ENCODE measurements around the gene ATP2A2. TPM values are rescaled to one million over a fixed set of nuclear protein-coding genes. Genes with fewer than 3 reads are reported as not detected.

Gene ATP2A2
- polyA plus RNA-seq (2012; ENCODE audit: low read depth, missing spikeins), result 60.1 TPM

- DNase-seq (ENCODE audit: insufficient read length, low spot score), result peak; percentile 88
- TF ChIP-seq POLR2A (IDR thresholded peaks at IDR 0.05; ENCODE audit: low read depth, low read length) (peak; percentile 79), TAF1 (IDR thresholded peaks at IDR 0.05; ENCODE audit: low read depth, low read length) (peak; percentile 87; the same call in 1 of the 2 replicates), POLR2AphosphoS5 (IDR thresholded peaks at IDR 0.05; ENCODE audit: low read depth, low read length) (peak; percentile 91), PAX5 (IDR thresholded peaks at IDR 0.05; ENCODE audit: insufficient read depth, low read length, severe bottlenecking) (no peak), SPI1 (IDR thresholded peaks at IDR 0.05; ENCODE audit: low read depth, low read length) (0 out of 2 replicates have a peak, but pooled peaks have one; percentile 6), POU2F2 (IDR thresholded peaks at IDR 0.05; ENCODE audit: low read depth, low read length) (peak; percentile 12; the same call in 1 of the 2 replicates)
- peak; percentile 94 for FAIRE-seq
Measured at GRCh38 chr12:110280779-110281548, at the start of gene ATP2A2. ATP2A2 (plus strand) TSS chr12:110281247; CDS start chr12:110281790, 543 bp downstream.

DNA sequence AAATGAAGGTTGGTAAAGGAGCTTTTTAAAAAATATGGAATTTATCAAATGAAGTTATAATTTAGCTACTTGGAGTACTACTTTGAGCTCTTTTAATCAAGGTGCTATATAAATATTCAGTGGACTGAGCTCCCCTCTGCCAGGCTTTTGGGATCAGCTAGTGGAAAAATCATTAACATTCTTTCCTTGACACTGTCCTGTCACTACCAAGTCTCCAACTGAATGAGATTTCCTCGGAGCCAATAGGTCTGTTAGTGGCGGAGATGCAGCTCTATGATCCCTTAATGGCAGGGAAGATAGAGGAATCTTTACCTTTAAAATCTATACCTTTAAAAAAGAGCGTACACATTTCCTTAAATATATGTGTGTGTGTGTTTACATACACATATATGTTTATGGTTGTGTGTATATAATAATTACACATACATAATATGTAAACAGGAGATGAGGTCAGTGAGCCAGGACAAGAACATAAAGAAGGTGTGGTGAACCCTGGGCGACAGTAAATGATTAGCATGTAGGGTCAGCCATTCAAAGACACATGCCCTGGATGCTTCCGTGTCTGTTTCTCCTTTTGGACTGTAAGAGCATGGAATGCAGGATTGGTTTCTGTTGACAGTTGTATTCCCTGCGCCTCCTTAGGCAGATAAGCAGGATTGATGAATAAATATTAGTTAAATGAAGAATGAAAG, 47.7 kb upstream of the ATP2A2 start:
- no peak for TF ChIP-seq POU2F2 (IDR thresholded peaks at IDR 0.05; ENCODE audit: low read depth, low read length)
- TF ChIP-seq SPI1 (IDR thresholded peaks at IDR 0.05; ENCODE audit: low read depth, low read length), result no peak
- FAIRE-seq, result no peak
- no peak for DNase-seq (ENCODE audit: insufficient read length, low spot score)

DNA sequence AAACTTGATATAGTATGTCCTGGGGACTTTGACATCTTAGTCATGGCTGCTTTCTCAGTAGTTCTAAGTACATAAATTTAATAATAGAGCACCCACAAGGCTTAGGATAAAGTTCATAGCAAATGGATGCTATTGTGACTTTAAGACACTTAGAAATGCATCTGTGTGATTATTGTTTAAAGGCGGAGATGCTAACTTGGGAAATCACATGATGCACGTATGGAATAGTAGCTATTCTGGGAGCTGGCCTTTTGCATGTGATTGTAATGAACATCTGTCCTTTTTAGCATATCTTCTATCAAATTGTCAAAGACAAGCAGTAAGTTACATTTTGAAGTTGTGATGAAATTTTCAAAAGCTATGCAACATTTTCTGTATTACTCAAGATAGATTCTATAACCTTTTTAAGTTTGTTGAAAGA, 46.7 kb upstream of the ATP2A2 start:
- FAIRE-seq (peak; percentile 83), DNase-seq (ENCODE audit: insufficient read length, low spot score) (no peak)
- TF ChIP-seq PAX5 (IDR thresholded peaks at IDR 0.05; ENCODE audit: insufficient read depth, low read length, severe bottlenecking), result no peak
- TF ChIP-seq POLR2AphosphoS5 (IDR thresholded peaks at IDR 0.05; ENCODE audit: low read depth, low read length), result no peak
- no peak for TF ChIP-seq SPI1 (IDR thresholded peaks at IDR 0.05; ENCODE audit: low read depth, low read length)
- TF ChIP-seq POLR2A (IDR thresholded peaks at IDR 0.05; ENCODE audit: low read depth, low read length), result no peak
- TF ChIP-seq POU2F2 (IDR thresholded peaks at IDR 0.05; ENCODE audit: low read depth, low read length), result no peak
- no peak for TF ChIP-seq TAF1 (IDR thresholded peaks at IDR 0.05; ENCODE audit: low read depth, low read length)

- DNase-seq (ENCODE audit: insufficient read length, low spot score) (no peak), FAIRE-seq (no peak)
- no peak for TF ChIP-seq POU2F2 (IDR thresholded peaks at IDR 0.05; ENCODE audit: low read depth, low read length)
Measured at GRCh38 chr12:110234755-110235154, 46.3 kb upstream of the ATP2A2 start.

- FAIRE-seq (no peak), DNase-seq (ENCODE audit: insufficient read length, low spot score) (no peak)
- no peak for TF ChIP-seq SPI1 (IDR thresholded peaks at IDR 0.05; ENCODE audit: low read depth, low read length)
Measured at GRCh38 chr12:110235383-110235782, 45.7 kb upstream of the ATP2A2 start.

DNA sequence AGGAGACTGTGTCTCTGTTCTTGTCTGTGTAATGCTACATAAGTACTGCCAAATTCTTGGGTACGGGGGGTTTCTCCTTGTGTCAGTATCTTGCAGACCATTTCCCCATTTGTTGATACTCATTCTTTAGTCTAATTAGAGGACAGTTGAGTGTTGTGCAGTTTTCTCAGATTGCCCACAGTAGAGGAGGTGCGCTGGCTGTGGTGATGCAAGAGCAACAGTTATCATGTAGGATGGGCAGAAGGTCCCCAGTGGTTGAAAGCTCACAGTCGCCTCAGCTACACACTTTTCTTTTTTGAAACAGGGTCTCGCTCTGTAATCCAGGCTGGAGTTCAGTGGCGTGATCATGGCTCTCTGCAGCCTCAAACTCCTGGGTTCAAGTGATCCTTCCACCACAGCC, 37.8 kb upstream of the ATP2A2 start:
- TF ChIP-seq POU2F2 (IDR thresholded peaks at IDR 0.05; ENCODE audit: low read depth, low read length) (no peak), SPI1 (IDR thresholded peaks at IDR 0.05; ENCODE audit: low read depth, low read length) (no peak), POLR2A (IDR thresholded peaks at IDR 0.05; ENCODE audit: low read depth, low read length) (no peak), PAX5 (IDR thresholded peaks at IDR 0.05; ENCODE audit: insufficient read depth, low read length, severe bottlenecking) (no peak), TAF1 (IDR thresholded peaks at IDR 0.05; ENCODE audit: low read depth, low read length) (no peak), POLR2AphosphoS5 (IDR thresholded peaks at IDR 0.05; ENCODE audit: low read depth, low read length) (no peak)
- no peak for FAIRE-seq
- no peak for DNase-seq (ENCODE audit: insufficient read length, low spot score)

DNA sequence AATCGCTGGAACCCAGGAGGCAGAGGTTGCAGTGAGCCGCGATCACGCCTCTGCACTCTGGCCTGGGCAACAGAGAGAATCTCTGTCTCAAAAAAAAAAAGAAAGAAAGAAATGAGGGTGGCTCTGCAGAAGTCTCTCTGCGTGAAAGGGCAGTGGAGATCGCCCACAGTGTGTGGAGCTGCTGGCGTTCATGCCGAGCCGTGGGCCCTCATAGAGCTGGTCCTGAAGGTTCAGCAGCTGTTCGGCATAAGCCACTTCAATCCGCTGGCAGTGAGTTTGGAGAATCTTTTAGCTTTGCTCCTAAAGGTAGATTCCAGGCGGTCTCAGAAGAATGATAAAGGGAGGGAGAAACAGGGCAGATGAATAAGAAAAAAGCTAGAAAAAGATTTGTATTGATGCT, 36.7 kb upstream of the ATP2A2 start:
- TF ChIP-seq POLR2A (IDR thresholded peaks at IDR 0.05; ENCODE audit: low read depth, low read length) (no peak), POU2F2 (IDR thresholded peaks at IDR 0.05; ENCODE audit: low read depth, low read length) (no peak), PAX5 (IDR thresholded peaks at IDR 0.05; ENCODE audit: insufficient read depth, low read length, severe bottlenecking) (no peak), TAF1 (IDR thresholded peaks at IDR 0.05; ENCODE audit: low read depth, low read length) (no peak), SPI1 (IDR thresholded peaks at IDR 0.05; ENCODE audit: low read depth, low read length) (no peak), POLR2AphosphoS5 (IDR thresholded peaks at IDR 0.05; ENCODE audit: low read depth, low read length) (no peak)
- DNase-seq (ENCODE audit: insufficient read length, low spot score) (no peak), FAIRE-seq (no peak)

DNA sequence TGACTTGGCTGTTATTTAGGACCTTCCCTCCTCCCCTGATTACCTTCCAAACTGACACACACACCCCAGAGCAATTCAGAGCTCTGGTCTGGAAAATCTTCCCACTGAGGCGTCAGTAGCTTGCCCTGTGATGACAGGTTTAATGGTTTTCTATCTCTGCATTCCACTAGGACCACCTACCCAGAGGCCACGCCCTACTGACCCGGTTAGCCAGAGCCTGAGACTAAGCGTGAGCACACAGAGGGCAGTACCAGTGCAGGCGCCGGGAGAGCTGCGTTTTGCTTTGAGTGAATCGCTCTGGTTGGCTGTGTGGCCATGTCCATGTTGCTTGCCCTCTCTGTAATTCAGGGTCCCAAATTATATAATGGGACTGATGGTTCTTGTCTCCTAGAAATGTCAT, 36.2 kb upstream of the ATP2A2 start:
- DNase-seq (ENCODE audit: insufficient read length, low spot score) (no peak), FAIRE-seq (no peak)
- TF ChIP-seq PAX5 (IDR thresholded peaks at IDR 0.05; ENCODE audit: insufficient read depth, low read length, severe bottlenecking), result no peak
- no peak for TF ChIP-seq POU2F2 (IDR thresholded peaks at IDR 0.05; ENCODE audit: low read depth, low read length)
- no peak for TF ChIP-seq SPI1 (IDR thresholded peaks at IDR 0.05; ENCODE audit: low read depth, low read length)
- no peak for TF ChIP-seq TAF1 (IDR thresholded peaks at IDR 0.05; ENCODE audit: low read depth, low read length)
- TF ChIP-seq POLR2A (IDR thresholded peaks at IDR 0.05; ENCODE audit: low read depth, low read length), result no peak
- no peak for TF ChIP-seq POLR2AphosphoS5 (IDR thresholded peaks at IDR 0.05; ENCODE audit: low read depth, low read length)

- no peak for TF ChIP-seq PAX5 (IDR thresholded peaks at IDR 0.05; ENCODE audit: insufficient read depth, low read length, severe bottlenecking)
- TF ChIP-seq POU2F2 (IDR thresholded peaks at IDR 0.05; ENCODE audit: low read depth, low read length), result no peak
- no peak for TF ChIP-seq POLR2A (IDR thresholded peaks at IDR 0.05; ENCODE audit: low read depth, low read length)
- no peak for TF ChIP-seq POLR2AphosphoS5 (IDR thresholded peaks at IDR 0.05; ENCODE audit: low read depth, low read length)
- TF ChIP-seq SPI1 (IDR thresholded peaks at IDR 0.05; ENCODE audit: low read depth, low read length), result no peak
- TF ChIP-seq TAF1 (IDR thresholded peaks at IDR 0.05; ENCODE audit: low read depth, low read length), result no peak
- FAIRE-seq, result peak; percentile 58
- DNase-seq (ENCODE audit: insufficient read length, low spot score), result no peak
Measured at GRCh38 chr12:110245369-110245772, 35.7 kb upstream of the ATP2A2 start.

Data from GM12891 (cell line).